Spleen (tissue), 11 donors: ENCODE data around the gene VAV2. TPM values are rescaled to one million over a fixed set of nuclear protein-coding genes. Genes with fewer than 3 reads are reported as not detected.
A peak's percentile ranks its signal among the peaks of the same experiment; 100 is the strongest.

Experiments
- DNase-seq: peaks from one replicate; pipeline ENCODE4 v3.0.0-alpha.2; 2020
- H3K27ac ChIP-seq, 8 donors: fragments of 200-600 bp; sonication (generic) in 7 of 8; 1 replicate in 4 of 8; 2 replicates in 4 of 8; pipeline versions ENCODE4 v1.5.0 to v1.8.0; 2016 to 2021; ENCODE audit warnings: inconsistent platforms in 4 of 8, mild to moderate bottlenecking in 4 of 8, moderate library complexity in 1 of 8
- H3K27me3 ChIP-seq, 7 donors: fragments of 200-600 bp; sonication (generic) in 6 of 7; replicated peaks in 1 of 7; 1 replicate in 4 of 7; 2 replicates in 3 of 7; pipeline versions ENCODE4 v1.5.0 to v1.8.0; 2016 to 2021; ENCODE audit warnings: inconsistent platforms in 3 of 7, mild to moderate bottlenecking in 1 of 7
- H3K36me3 ChIP-seq, 6 donors: fragments of 200-600 bp; sonication (generic) in 5 of 6; 1 replicate in 4 of 6; 2 replicates in 2 of 6; pipeline versions ENCODE4 v1.5.0 to v1.8.0; 2016 to 2021; ENCODE audit warnings: inconsistent platforms in 2 of 6
- H3K4me1 ChIP-seq, 6 donors: fragments of 200-600 bp; sonication (generic) in 5 of 6; 1 replicate in 3 of 6; 2 replicates in 3 of 6; pipeline versions ENCODE4 v1.5.0 to v1.8.0; 2016 to 2021; ENCODE audit warnings: inconsistent platforms in 3 of 6
- H3K4me3 ChIP-seq, 8 donors: fragments of 200-600 bp; sonication (generic) in 7 of 8; 1 replicate in 4 of 8; 2 replicates in 4 of 8; pipeline versions ENCODE4 v1.5.0 to v1.8.0; 2016 to 2021; ENCODE audit warnings: inconsistent platforms in 4 of 8, mild to moderate bottlenecking in 4 of 8, moderate library complexity in 2 of 8
- H3K9me3 ChIP-seq, 8 donors: fragments of 200-600 bp; sonication (generic) in 7 of 8; 1 replicate in 4 of 8; 2 replicates in 4 of 8; pipeline versions ENCODE4 v1.5.0 to v1.8.0; 2016 to 2021; ENCODE audit warnings: inconsistent platforms in 4 of 8
- POLR2A ChIP-seq, 3 donors: fragments of 450-650 bp; IDR thresholded peaks; one replicate each; pipeline ENCODE4 v1.5.1; 2017; ENCODE audit warnings: antibody characterized with exemption in 3 of 3, mild to moderate bottlenecking in 1 of 3
- POLR2AphosphoS5 ChIP-seq, 3 donors: sonication (generic); formaldehyde crosslinking; IDR thresholded peaks; one replicate each; pipeline ENCODE4 v1.5.1; 2017; ENCODE audit warnings: antibody characterized with exemption in 3 of 3
- WGBS, 5 donors: extraction: QIAGEN DNeasy Blood & Tissue Kit in 3 of 5; methylation state at CpG; one replicate each; pipeline versions ENCODE4 v1.1.5 to v1.1.7; 2013 to 2018; 5-methylcytosine and 5-hydroxymethylcytosine counted together
- intact Hi-C: fragments of 100-400 bp; cut with DNase I; formaldehyde crosslinking; loops from one replicate; pipeline ENCODE4 v1.15.0; 2023; ENCODE audit warnings: low total_unique reads
- polyA plus RNA-seq, 3 donors: library from polyadenylated mRNA; stranded (reverse); fragments of 200-250 nt; gene quantifications; one replicate each; pipeline ENCODE4 v1.2.1, GENCODE V29; 2013
- total RNA-seq, 7 donors: library from RNA; depleted of rRNA in 3 of 7; stranded (reverse); fragments of >200 nt in 3 of 7; fragmentation: NEBNext Ultra II Directional in 4 of 7; extraction: Animal tissue kit (Norgen Biotek cat#: 25700) in 4 of 7; gene quantifications; one replicate each; pipeline versions ENCODE4 v1.1.0 to v1.2.1, GENCODE V29; 2016 to 2021
- TF ChIP-seq, protein P1 (sequence below), 11 experiments: fragments of 200-600 bp in 7 of 11; fragments of 450-650 bp in 4 of 11; sonication (generic) in 4 of 11; IDR thresholded peaks in 8 of 11; conservative IDR thresholded peaks in 3 of 11; 1 replicate in 7 of 11; 2 replicates in 4 of 11; pipeline versions ENCODE4 v1.4.0 to v1.8.0; 2016 to 2021; ENCODE audit warnings: antibody characterized with exemption in 11 of 11, inconsistent platforms in 4 of 11, mild to moderate bottlenecking in 1 of 11
- donor health status: healthy with polysubstance abuse.
- donor health status: DM: no; HTN: no; CAD: no; lungs with moderate emphysema.
- donor health status: DM: no; HTN: no; CAD: no.
- donor health status: Bipolar disorder and iron deficiency.
- donor health status: healthy.
- donor health status: DM: no; HTN: no; CAD: no.
- donor health status: DM: yes; HTN: yes; CAD: no.

Gene VAV2
- total and polyA plus RNA-seq, 10 donors, result 14.2 to 39.2 (median 23.3) TPM

GRCh38 chr9:133835262-133835901, 156.7 kb downstream of the VAV2 start:
- TF ChIP-seq POLR2A (IDR thresholded peaks at IDR 0.05) (no peak), POLR2AphosphoS5 (IDR thresholded peaks at IDR 0.05) (peak in 1 of 3 donors; percentile 29)
- TF ChIP-seq, protein P1, sequence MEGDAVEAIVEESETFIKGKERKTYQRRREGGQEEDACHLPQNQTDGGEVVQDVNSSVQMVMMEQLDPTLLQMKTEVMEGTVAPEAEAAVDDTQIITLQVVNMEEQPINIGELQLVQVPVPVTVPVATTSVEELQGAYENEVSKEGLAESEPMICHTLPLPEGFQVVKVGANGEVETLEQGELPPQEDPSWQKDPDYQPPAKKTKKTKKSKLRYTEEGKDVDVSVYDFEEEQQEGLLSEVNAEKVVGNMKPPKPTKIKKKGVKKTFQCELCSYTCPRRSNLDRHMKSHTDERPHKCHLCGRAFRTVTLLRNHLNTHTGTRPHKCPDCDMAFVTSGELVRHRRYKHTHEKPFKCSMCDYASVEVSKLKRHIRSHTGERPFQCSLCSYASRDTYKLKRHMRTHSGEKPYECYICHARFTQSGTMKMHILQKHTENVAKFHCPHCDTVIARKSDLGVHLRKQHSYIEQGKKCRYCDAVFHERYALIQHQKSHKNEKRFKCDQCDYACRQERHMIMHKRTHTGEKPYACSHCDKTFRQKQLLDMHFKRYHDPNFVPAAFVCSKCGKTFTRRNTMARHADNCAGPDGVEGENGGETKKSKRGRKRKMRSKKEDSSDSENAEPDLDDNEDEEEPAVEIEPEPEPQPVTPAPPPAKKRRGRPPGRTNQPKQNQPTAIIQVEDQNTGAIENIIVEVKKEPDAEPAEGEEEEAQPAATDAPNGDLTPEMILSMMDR (IDR thresholded peaks at IDR 0.05 in 8 of 11, conservative IDR thresholded peaks at IDR 0.05 in 3 of 11), result no peak
- H3K4me3 ChIP-seq, result no peak overlapping the region
- 67 to 84% (median 78%) methylated on average over 6 to 22 of the region's 22 CpGs for WGBS, 5 donors
- H3K27ac ChIP-seq, result peak overlapping the region in 7 of 8 donors; percentile 3 to 71 (median 60)
- H3K4me1 ChIP-seq, result peaks cover 0 to 35% (median 5%) of the 10 kb centered on the region in 6 donors
- no peak for DNase-seq
- no peaks in the 10 kb centered on the region for H3K27me3 ChIP-seq
- intact Hi-C loops, result no loop called here
- no peaks in the 10 kb centered on the region for H3K9me3 ChIP-seq
- peaks cover 0 to 20% (median 3%) of the 10 kb centered on the region in 6 donors for H3K36me3 ChIP-seq

DNA sequence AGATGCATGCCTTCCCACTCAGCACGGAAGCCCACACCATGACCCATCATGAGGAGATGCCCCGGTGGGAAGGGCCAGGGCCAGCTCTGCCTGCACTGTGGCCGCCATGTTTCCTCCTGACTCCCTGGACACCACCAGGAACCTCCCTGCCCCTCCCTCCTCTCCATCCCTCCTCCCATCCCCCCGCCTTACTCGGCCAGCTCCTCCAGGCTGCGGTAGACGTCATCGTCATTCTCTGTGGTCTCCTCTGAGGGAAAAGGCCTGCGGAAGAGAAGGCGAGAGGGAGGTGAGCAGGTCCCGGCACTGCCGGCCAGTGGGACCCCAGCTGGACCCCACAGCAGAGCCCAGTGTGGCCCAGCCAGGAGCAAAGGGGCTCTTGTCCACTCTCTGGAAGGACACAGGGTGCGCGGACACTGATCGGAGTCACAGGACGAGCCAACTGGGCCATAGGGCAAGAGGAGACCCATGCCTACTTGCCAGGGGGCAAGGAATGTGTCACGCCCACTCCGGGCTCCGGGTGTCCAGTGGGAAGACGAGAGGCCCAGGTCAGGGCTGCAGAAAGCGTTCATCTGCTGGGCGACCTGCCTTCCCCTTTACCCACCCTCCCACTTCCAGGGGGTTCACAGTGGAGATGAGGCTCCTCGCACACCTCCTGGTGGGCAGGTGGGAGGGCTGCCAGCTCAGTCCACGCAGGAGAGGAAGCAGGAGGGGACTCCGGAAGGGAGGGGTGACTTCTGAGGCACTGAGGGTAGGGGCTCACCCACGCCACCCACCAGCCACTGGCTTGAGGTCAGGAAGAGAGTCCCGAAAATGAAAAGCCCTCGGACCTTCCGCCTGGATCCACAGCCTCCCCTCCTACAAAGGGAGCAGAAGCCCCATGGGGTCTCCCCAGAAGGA, 157.8 kb downstream of the VAV2 start:
- intact Hi-C loops, result no loop called here
- Histone ChIP-seq H3K4me3 (no peak overlapping the region), H3K36me3 (peaks cover 0 to 20% (median 3%) of the 10 kb centered on the region in 6 donors), H3K9me3 (no peaks in the 10 kb centered on the region), H3K27me3 (no peaks in the 10 kb centered on the region), H3K27ac (peak overlapping the region in 4 of 8 donors; percentile 51 to 71 (median 66)), H3K4me1 (peaks cover 0 to 27% (median 0%) of the 10 kb centered on the region in 6 donors)
- no peak for DNase-seq
- no peak for TF ChIP-seq POLR2AphosphoS5 (IDR thresholded peaks at IDR 0.05)
- TF ChIP-seq, protein P1 (IDR thresholded peaks at IDR 0.05 in 8 of 11, conservative IDR thresholded peaks at IDR 0.05 in 3 of 11), result no peak
- TF ChIP-seq POLR2A (IDR thresholded peaks at IDR 0.05), result no peak
- WGBS, 5 donors, result 79 to 89% (median 82%) methylated on average over 21 to 29 of the region's 29 CpGs

GRCh38 chr9:133833388-133834025, 158.6 kb downstream of the VAV2 start:
- Histone ChIP-seq H3K4me1 (peaks cover 0 to 30% (median 0%) of the 10 kb centered on the region in 6 donors), H3K27me3 (no peaks in the 10 kb centered on the region), H3K36me3 (peaks cover 0 to 20% (median 3%) of the 10 kb centered on the region in 6 donors), H3K9me3 (no peaks in the 10 kb centered on the region), H3K4me3 (no peak overlapping the region), H3K27ac (peak overlapping the region in 4 of 8 donors; percentile 51 to 71 (median 66))
- 91 to 97% (median 94%) methylated on average over 12 to 22 of the region's 22 CpGs for WGBS, 5 donors
- no peak for DNase-seq
- intact Hi-C loops, result no loop called here
- TF ChIP-seq POLR2AphosphoS5 (IDR thresholded peaks at IDR 0.05) (no peak), POLR2A (IDR thresholded peaks at IDR 0.05) (no peak)
- TF ChIP-seq, protein P1 (IDR thresholded peaks at IDR 0.05 in 8 of 11, conservative IDR thresholded peaks at IDR 0.05 in 3 of 11), result no peak
